Naive B cell (primary cell): ENCODE measurements around the gene SLC44A4. TPM values are rescaled to one million over a fixed set of nuclear protein-coding genes. Genes with fewer than 3 reads are reported as not detected.
"Not testable (repeated sequence)": the region's sequence is repeated elsewhere in the genome, so short reads cannot be mapped to it uniquely, and the experiment has no call there.

Experiments used
- ATAC-seq, 2 donors: fragments of 150-1000 bp; cut with Tn5 transposase; 2 replicates each; pipeline ENCODE4 v1.10.0; 2021; ENCODE audit warnings: low read depth in 2 of 2, mild to moderate bottlenecking in 2 of 2, moderate library complexity in 2 of 2
- DNase-seq: peaks from one replicate; pipeline ENCODE4 v3.0.0; 2022
- H3K27ac Mint-ChIP-seq, 6 donors: one replicate each; pipeline ENCODE4 v1.8.0; 2020 to 2022; ENCODE audit warnings: mild to moderate bottlenecking in 6 of 6, mixed read lengths in 6 of 6, moderate library complexity in 5 of 6, inconsistent platforms in 2 of 6
- H3K27me3 Mint-ChIP-seq, 3 donors: one replicate each; pipeline ENCODE4 v1.8.0; 2021 to 2022; ENCODE audit warnings: mixed read lengths in 3 of 3, mild to moderate bottlenecking in 1 of 3
- H3K36me3 Mint-ChIP-seq, 2 donors: one replicate each; pipeline ENCODE4 v1.8.0; 2020 to 2022; ENCODE audit warnings: mixed read lengths in 2 of 2, inconsistent platforms in 1 of 2, mild to moderate bottlenecking in 1 of 2
- H3K4me1 Mint-ChIP-seq, 3 donors: one replicate each; pipeline ENCODE4 v1.8.0; 2020 to 2022; ENCODE audit warnings: mixed read lengths in 3 of 3, inconsistent platforms in 1 of 3, mild to moderate bottlenecking in 1 of 3, moderate library complexity in 1 of 3
- H3K4me3 Mint-ChIP-seq, 8 donors: one replicate each; pipeline ENCODE4 v1.8.0; 2020 to 2022; ENCODE audit warnings: mild to moderate bottlenecking in 8 of 8, mixed read lengths in 8 of 8, moderate library complexity in 8 of 8, inconsistent platforms in 2 of 8
- H3K9me3 Mint-ChIP-seq, 7 donors: one replicate each; pipeline ENCODE4 v1.8.0; 2020 to 2022; ENCODE audit warnings: mixed read lengths in 7 of 7, mild to moderate bottlenecking in 5 of 7, inconsistent platforms in 2 of 7, moderate library complexity in 1 of 7
- polyA plus RNA-seq, 6 donors: library from polyadenylated mRNA; unstranded; fragments of 300-500 nt; fragmentation: Illumina TruSeq; gene quantifications; one replicate each; pipeline ENCODE4 v1.2.3, GENCODE V29; 2021; ENCODE audit warnings: low read depth in 6 of 6

The SLC44A4 gene
- polyA plus RNA-seq, 6 donors from 2014 or later = not detected

DNA sequence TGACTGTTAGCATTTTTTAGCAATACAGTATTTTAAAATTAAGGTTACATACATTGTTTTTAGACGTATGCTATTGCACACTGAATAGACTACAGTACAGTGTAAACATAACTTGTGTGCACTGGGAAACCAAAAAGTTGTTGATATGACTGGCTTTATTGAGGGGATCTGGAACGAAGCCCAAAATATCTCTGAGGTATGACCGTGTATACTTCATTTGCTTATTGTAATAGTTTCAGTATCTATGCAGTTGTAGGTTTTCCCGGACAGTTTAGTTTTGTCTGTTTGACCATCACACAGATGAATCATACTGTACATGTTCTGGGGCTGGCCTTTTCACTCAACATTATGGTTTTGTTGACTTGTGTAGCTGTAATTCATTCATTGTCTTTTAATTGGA is 30.0 kb upstream of the SLC44A4 start:
- Mint-ChIP-seq H3K4me3 (peak overlapping the region in 1 of 8 donors; percentile 23), H3K4me1 (peaks cover 0 to 3% (median 0%) of the 10 kb centered on the region in 3 donors), H3K36me3 (no peaks in the 10 kb centered on the region), H3K9me3 (no peaks in the 10 kb centered on the region), H3K27ac (peak overlapping the region in 1 of 6 donors; percentile 44), H3K27me3 (peaks cover 0 to 15% (median 6%) of the 10 kb centered on the region in 3 donors)
- DNase-seq = no peak
- no peak for ATAC-seq

DNA sequence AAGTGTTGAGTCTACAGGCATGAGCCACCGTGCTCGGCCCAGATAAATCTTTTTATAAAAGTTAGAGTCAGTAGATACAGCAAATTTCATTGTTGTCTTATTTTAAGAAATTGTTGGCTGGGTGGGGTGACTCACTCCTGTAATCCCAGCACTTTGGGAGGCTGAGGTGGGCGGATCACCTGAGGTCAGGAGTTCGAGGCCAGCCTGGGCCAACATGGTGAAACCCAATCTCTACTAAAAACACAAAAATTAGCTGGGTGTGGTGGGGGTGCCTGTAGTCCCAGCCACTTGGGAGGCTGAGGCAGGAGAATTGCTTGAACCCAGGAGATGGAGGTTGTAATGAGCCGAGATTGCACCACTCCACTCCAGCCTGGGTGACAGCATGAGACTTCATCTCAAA is 29.5 kb upstream of the SLC44A4 start:
- not testable (repeated sequence) for H3K27ac Mint-ChIP-seq, ATAC-seq, H3K4me1 Mint-ChIP-seq, DNase-seq, H3K36me3 Mint-ChIP-seq, H3K9me3 Mint-ChIP-seq
- Mint-ChIP-seq H3K4me3 (peak overlapping the region in 1 of 8 donors; percentile 23), H3K27me3 (peaks cover 0 to 15% (median 6%) of the 10 kb centered on the region in 3 donors)

DNA sequence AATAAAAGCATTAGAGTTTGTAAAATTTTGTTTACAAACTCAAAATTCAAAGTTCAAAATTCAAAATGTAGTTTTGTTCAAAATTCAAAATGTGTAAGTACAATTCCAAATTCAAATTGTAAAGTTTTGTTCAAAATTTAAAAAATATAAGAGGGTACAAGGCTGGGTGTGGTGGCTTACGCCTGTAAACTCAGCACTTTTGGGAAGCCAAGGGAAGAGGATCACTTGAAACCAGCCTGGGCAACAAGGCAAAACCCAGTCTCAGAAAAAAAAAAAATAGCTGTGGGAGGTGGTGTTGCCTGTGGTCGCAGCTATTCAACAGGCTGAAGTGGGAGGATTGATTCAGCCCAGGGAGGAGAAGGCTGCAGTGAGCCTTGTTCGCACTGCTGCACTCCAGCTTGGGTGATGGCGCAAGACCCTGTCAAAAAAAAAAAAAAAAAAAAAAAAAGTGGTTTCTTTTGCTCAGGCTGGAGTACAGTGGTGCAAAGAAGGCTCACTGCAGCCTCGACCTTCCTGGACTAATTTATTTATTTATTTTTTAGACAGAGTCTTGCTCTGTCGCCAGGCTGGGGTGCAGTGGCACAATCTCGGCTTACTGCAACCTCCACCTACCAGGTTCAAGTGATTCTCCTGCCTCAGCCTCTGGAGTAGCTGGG is 28.5 kb upstream of the SLC44A4 start:
- Mint-ChIP-seq H3K4me3 (no peak overlapping the region), H3K27ac (no peak overlapping the region), H3K9me3 (no peaks in the 10 kb centered on the region), H3K4me1 (peaks cover 10 to 12% (median 11%) of the 10 kb centered on the region in 3 donors), H3K36me3 (no peaks in the 10 kb centered on the region), H3K27me3 (peaks cover 0 to 11% (median 6%) of the 10 kb centered on the region in 3 donors)
- ATAC-seq (no peak), DNase-seq (no peak)

DNA sequence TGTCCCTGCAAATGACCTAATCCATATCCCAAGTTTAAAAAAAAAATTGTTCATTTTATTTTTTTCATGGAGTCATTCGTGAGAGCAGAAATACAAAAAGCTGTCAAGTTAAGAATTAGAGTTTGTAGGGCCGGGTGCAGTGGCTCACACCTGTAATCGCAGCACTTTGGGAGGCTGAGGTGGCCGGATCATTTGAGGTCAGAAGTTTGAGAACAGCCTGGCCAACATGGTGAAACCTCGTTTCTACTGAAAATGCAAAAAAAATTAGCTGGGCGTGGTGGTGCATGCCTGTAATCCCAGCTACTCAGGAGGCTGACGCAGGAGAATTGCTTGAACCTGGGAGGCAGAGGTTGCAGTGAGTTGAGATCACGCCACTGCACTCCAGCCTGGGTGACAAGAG is 27.9 kb upstream of the SLC44A4 start:
- ATAC-seq, H3K36me3 Mint-ChIP-seq, DNase-seq, H3K27ac Mint-ChIP-seq, H3K9me3 Mint-ChIP-seq, H3K27me3 Mint-ChIP-seq: not testable (repeated sequence)
- H3K4me3 Mint-ChIP-seq = peak overlapping the region in 1 of 8 donors; percentile 61
- peaks cover 9 to 12% (median 12%) of the 10 kb centered on the region in 3 donors for H3K4me1 Mint-ChIP-seq

DNA sequence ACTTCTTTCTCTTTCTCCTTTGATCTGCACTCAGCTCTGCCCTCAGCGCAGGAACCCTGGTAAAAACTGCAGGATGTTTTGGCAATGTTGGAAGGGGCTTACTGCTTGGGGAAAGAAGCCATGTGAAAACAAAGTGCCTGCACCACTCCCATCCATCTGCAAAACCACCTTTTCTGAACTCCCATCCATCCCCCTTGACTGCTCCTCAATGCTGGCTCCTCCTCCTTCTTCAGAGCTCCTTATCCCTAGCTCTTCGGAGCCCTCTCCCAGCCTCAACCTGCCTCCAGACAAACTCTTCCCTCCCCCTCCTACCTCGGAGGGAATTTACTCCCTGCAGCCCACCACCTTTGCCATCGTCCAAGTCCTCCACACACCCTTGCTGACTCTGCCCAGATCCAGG is 27.3 kb upstream of the SLC44A4 start:
- no peaks in the 10 kb centered on the region for H3K9me3 Mint-ChIP-seq
- H3K4me3 Mint-ChIP-seq = peak overlapping the region in 1 of 8 donors; percentile 61
- peaks cover 0 to 7% (median 6%) of the 10 kb centered on the region in 3 donors for H3K27me3 Mint-ChIP-seq
- DNase-seq (no peak), ATAC-seq (no peak)
- H3K27ac Mint-ChIP-seq = no peak overlapping the region
- no peaks in the 10 kb centered on the region for H3K36me3 Mint-ChIP-seq
- peaks cover 9 to 12% (median 12%) of the 10 kb centered on the region in 3 donors for H3K4me1 Mint-ChIP-seq

DNA sequence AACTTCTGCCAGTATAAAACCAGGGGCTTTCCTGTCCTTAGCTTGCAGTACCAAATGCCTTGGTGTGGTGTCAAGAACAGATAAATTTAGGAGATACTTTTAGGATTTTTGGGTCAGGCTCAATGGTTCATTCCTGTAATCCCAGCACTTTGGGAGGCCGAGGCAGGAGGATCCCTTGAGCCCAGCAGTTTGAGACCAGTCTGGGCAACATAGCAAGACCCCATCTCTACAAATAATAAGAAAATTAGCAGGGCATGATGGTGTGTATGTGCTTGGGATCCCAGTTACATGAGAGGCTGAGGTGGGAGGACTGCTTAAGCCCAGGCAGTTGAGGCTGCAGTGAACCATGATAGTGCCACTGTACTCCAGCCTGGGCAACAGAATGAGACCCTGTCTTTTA is 26.2 kb upstream of the SLC44A4 start:
- Mint-ChIP-seq H3K27ac (no peak overlapping the region), H3K27me3 (peaks cover 0 to 7% (median 6%) of the 10 kb centered on the region in 3 donors), H3K4me3 (peak overlapping the region in 1 of 8 donors; percentile 25), H3K4me1 (peaks cover 9 to 13% (median 12%) of the 10 kb centered on the region in 3 donors), H3K36me3 (no peaks in the 10 kb centered on the region), H3K9me3 (no peaks in the 10 kb centered on the region)
- no peak for ATAC-seq
- DNase-seq = no peak

GRCh38 chr6:31903957-31904356 is 25.2 kb upstream of the SLC44A4 start:
- no peaks in the 10 kb centered on the region for H3K36me3 Mint-ChIP-seq
- peak overlapping the region in 1 of 8 donors; percentile 39 for H3K4me3 Mint-ChIP-seq
- H3K4me1 Mint-ChIP-seq = peaks cover 16 to 23% (median 21%) of the 10 kb centered on the region in 3 donors
- H3K9me3 Mint-ChIP-seq = no peaks in the 10 kb centered on the region
- no peak overlapping the region for H3K27ac Mint-ChIP-seq
- H3K27me3 Mint-ChIP-seq = peaks cover 0 to 7% (median 6%) of the 10 kb centered on the region in 3 donors
- DNase-seq (no peak), ATAC-seq (no peak)

- H3K4me1 Mint-ChIP-seq = peaks cover 25 to 34% (median 33%) of the 10 kb centered on the region in 3 donors
These were observed 23.3 kb upstream of the SLC44A4 start, which contains the start of gene ZBTB12 for GRCh38 chr6:31901953-31902643. ZBTB12 (minus strand) TSS chr6:31902086; CDS start chr6:31901305, 781 bp downstream.

DNA sequence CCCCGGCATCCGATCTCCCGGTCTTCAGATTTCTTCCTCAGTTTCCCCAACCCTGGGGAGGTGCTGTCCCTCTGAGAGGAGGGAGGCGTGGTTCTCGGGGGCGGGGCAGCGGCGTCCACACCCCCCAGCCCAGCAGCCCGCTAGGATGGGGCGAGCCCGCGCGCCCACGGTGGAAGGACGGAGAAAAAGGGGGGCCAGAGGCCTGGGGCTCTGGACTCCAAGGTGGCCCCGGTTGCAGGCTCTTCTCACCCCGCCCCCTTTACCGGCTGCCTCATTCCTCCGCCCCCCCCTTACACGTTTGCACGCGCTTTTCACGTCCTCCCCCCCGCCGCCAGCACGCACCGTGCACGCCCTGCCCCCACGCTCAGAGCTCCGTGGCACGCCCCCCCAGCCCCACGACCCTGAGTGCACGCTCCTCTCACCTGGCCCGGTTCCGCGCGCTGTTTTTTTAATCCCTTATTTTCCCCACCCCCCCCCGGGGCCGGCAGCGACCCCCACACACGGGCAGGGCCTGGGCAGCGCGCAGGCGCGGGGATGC is 22.7 kb upstream of the SLC44A4 start:
- peak; percentile 29 to 40 for ATAC-seq
- peak; percentile 65 for DNase-seq
- Mint-ChIP-seq H3K36me3 (no peaks in the 10 kb centered on the region), H3K27ac (peak overlapping the region in 4 of 6 donors; percentile 38 to 88 (median 66)), H3K27me3 (peaks cover 0 to 6% (median 5%) of the 10 kb centered on the region in 3 donors), H3K4me1 (peaks cover 27 to 37% (median 36%) of the 10 kb centered on the region in 3 donors), H3K9me3 (no peaks in the 10 kb centered on the region), H3K4me3 (peak overlapping the region; percentile 70 to 99 (median 80))

More at GRCh38 chr6:31901953-31902643, 23.3 kb upstream of the SLC44A4 start, which contains the start of gene ZBTB12:
- Mint-ChIP-seq H3K4me3 (peak within 1 kb of the TSS; percentile 72 to 99 (median 92)), H3K36me3 (no peaks in the 10 kb centered on the region), H3K9me3 (no peaks in the 10 kb centered on the region), H3K27me3 (peaks cover 0 to 7% (median 6%) of the 10 kb centered on the region in 3 donors), H3K27ac (peak within 1 kb of the TSS; percentile 50 to 98 (median 91))
- peak; percentile 60 to 64 for ATAC-seq
- peak; percentile 86 for DNase-seq

GRCh38 chr6:31900917-31901414 is 22.2 kb upstream of the SLC44A4 start:
- DNase-seq = no peak
- Mint-ChIP-seq H3K27me3 (peaks cover 0 to under 1% (median under 1%) of the 10 kb centered on the region in 3 donors), H3K4me1 (peaks cover 28 to 42% (median 41%) of the 10 kb centered on the region in 3 donors), H3K27ac (peak overlapping the region in 1 of 6 donors; percentile 82), H3K4me3 (peak overlapping the region; percentile 70 to 99 (median 80)), H3K36me3 (no peaks in the 10 kb centered on the region), H3K9me3 (no peaks in the 10 kb centered on the region)
- no peak for ATAC-seq

DNA sequence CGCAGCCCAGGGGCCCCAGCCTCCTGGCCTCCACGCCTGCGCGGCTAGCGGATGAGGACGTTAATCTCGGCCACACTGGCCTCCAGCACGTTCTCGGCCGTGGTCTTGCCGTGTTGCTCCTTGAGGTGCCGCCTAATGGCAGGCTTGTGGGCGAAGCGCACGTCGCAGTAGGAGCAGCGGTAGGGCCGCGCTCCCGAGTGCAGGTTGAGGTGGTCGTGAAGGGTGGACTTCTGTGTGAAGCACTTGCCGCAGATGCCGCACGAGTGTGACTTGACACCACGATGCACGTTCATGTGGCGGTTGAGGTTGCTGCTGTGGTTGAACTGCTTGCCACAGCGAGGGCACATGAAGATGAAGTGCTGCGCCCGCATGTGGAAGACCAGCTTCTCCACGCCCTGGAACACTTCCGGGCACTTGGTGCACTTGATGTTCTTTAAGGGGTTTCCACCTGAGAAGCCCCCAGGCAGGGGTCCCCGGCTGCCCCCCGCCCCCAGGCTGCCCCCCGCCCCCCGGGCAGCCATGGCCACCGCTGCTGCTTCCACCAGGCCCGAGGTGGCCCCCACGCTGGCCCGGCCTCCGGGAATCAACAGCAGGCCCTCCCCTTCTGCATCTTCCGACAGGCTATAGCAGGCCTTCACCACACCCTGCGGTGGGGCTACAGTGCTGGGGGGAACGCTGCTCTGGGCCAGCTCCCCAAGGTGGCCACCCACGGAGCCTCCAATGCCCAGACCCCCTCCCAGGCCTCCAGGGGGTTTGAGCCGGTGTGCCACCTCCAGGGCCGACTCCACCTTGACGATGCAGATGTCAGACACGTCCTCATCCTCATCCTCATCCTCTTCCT is 21.3 kb upstream of the SLC44A4 start:
- Mint-ChIP-seq H3K27ac (peak overlapping the region in 3 of 6 donors; percentile 10 to 88 (median 85)), H3K36me3 (no peaks in the 10 kb centered on the region), H3K9me3 (no peaks in the 10 kb centered on the region), H3K4me3 (peak overlapping the region; percentile 22 to 99 (median 83)), H3K4me1 (peaks cover 34 to 47% (median 41%) of the 10 kb centered on the region in 3 donors), H3K27me3 (no peaks in the 10 kb centered on the region)
- ATAC-seq (no peak), DNase-seq (no peak)

DNA sequence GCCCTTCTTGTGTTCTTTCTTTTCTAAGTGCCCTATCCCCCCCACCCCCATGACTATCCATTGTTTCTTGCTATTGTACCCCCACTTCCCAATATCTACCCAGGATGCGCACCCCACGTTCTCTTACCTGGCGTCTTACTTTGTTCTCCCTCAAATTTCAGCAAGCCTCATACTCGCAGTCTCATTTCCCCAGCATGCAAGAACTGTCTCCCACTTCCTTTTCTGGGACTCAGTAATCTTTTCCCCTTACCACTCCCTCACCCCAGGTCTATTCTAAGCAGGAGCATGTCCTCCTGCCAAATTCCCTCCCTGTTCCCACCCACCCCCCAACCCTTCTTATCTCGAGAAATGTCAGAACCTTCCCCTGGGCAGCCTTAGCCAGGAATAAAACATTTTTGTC is 20.4 kb upstream of the SLC44A4 start:
- peak overlapping the region in 5 of 6 donors; percentile 33 to 94 (median 73) for H3K27ac Mint-ChIP-seq
- no peaks in the 10 kb centered on the region for H3K36me3 Mint-ChIP-seq
- DNase-seq (no peak), ATAC-seq (no peak)
- peaks cover 34 to 47% (median 41%) of the 10 kb centered on the region in 3 donors for H3K4me1 Mint-ChIP-seq
- H3K27me3 Mint-ChIP-seq = no peaks in the 10 kb centered on the region
- H3K4me3 Mint-ChIP-seq = peak overlapping the region in 7 of 8 donors; percentile 65 to 99 (median 97)
- no peaks in the 10 kb centered on the region for H3K9me3 Mint-ChIP-seq
